ENCODE results near the gene SMIM38. TPM values are rescaled to one million over a fixed set of nuclear protein-coding genes. Genes with fewer than 3 reads are reported as not detected.

SMIM38 gene
- total and polyA plus RNA-seq, 9 of the 15 experiments (the other 6 are each of a cell fraction or from before 2014, with no cell fraction given), result 0.07 to 1.2 (median 0.21) TPM; not detected in 2

DNA sequence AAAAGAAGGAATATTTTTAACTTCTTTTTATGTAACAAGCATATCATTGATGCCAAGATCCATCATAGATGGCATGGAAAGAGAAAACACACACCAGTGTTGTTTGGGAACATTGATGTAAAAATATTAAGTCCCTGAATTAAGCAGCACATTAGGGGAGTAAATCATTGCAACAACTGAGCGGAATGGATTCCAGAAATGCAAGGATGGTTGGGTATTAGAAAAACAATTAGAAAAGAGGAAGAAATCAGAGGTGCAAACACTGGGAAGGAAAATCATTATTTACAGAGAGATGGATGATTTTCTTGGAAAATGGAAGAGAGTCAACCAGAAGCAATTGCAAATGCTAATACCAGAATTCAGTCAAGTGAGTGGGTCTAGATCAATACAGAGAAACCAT is 8.1 kb downstream of the SMIM38 start:
- CTCF ChIA-PET (ENCODE audit: low intra/inter-chr PET ratio), result no interaction called here
- no peak overlapping the region for H3K4me3 ChIP-seq
- 4% methylated on average over 1 of the region's 1 CpG for WGBS (ENCODE audit: insufficient coverage, low coverage, missing lambda C conversion rate)
- no peak for DNase-seq (ENCODE audit: extremely low read depth in 1 of 4, low spot score in 3 of 4)
- H3K9me3 ChIP-seq (replicated peaks; ENCODE audit: control insufficient read depth, insufficient read depth, low read depth, low read length), result no peaks in the 10 kb centered on the region
- no TSS peak for BruUV-seq (replicated peaks)
- peaks cover 0 to 32% of the 10 kb centered on the region in 2 experiments; a peak in 2 of 5 replicates for H3K27me3 ChIP-seq (ENCODE audit: control insufficient read depth in 2 of 2, insufficient read depth in 2 of 2, low read length in 2 of 2)
- no peaks in the 10 kb centered on the region for H3K36me3 ChIP-seq (ENCODE audit: control insufficient read depth, insufficient read depth, low read length)
- H3K4me1 ChIP-seq (replicated peaks in 1 of 2; ENCODE audit: control insufficient read depth in 2 of 2, insufficient read depth in 2 of 2, low read length in 2 of 2), result peaks cover 7 to 16% of the 10 kb centered on the region in 2 experiments; a peak in 3 of 5 replicates
- no peak for FAIRE-seq
- no peak for ATAC-seq
- intact Hi-C loops (cut with micrococcal nuclease), result no loop called here
- H3K27ac ChIP-seq (ENCODE audit: extremely low read depth, low read depth, low read length), result no peak overlapping the region
- H3K79me2 ChIP-seq (ENCODE audit: control insufficient read depth, insufficient read depth, low read length), result no peaks in the 10 kb centered on the region
- no peak for TF ChIP-seq COPS2 (conservative IDR thresholded peaks at IDR 0.05)
- peak; percentile 92 for TF ChIP-seq ZNF324 (CRISPR knock-in tag; IDR thresholded peaks at IDR 0.05)
- H4K20me1 ChIP-seq (replicated peaks; ENCODE audit: control insufficient read depth, insufficient read depth, low read length), result no peaks in the 10 kb centered on the region
- in situ Hi-C loops (cut with MboI), result no loop called here
- H3K9ac ChIP-seq (ENCODE audit: insufficient read depth in 1 of 2, low read depth in 2 of 2, low read length in 2 of 2), result no peak overlapping the region
- H2AFZ ChIP-seq (ENCODE audit: low read depth, low read length), result no peak overlapping the region
- H3K4me2 ChIP-seq (ENCODE audit: insufficient read depth, low read length), result no peak overlapping the region
- H3K9me1 ChIP-seq (ENCODE audit: control insufficient read depth, insufficient read depth, low read length), result no peaks in the 10 kb centered on the region
- POLR2A ChIA-PET, result interaction anchor here (0.7 kb wide), 1 partner anchor 250 kb away, joined by 3 read pairs; no protein-coding TSS in a partner anchor

DNA sequence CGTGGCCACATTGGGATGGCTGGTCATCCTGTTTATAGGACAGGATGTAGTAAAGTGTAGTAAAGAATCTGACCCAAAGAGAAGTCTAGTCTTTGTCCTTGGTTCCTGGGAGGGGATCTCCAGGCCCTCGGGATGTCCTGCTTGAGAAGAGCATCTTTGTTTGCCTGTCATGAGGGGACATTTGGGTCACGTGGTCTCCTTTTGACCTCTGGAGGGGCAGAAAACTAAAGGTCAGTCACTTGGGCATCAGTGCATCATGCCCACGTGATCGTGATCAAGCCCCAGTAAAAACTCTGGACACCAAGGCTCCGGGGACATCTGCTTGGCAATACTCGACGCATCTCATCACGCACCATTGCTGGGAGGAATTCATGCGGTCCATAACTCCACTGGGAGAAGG is 9.1 kb downstream of the SMIM38 start:
- ChIA-PET CTCF (ENCODE audit: low intra/inter-chr PET ratio) (no interaction called here), POLR2A (no interaction called here)
- H3K36me3 ChIP-seq (ENCODE audit: control insufficient read depth, insufficient read depth, low read length), result no peaks in the 10 kb centered on the region
- peaks cover 7 to 14% of the 10 kb centered on the region in 2 experiments; a peak in 3 of 5 replicates for H3K4me1 ChIP-seq (replicated peaks in 1 of 2; ENCODE audit: control insufficient read depth in 2 of 2, insufficient read depth in 2 of 2, low read length in 2 of 2)
- no peaks in the 10 kb centered on the region for H3K79me2 ChIP-seq (ENCODE audit: control insufficient read depth, insufficient read depth, low read length)
- H3K4me2 ChIP-seq (ENCODE audit: insufficient read depth, low read length), result no peak overlapping the region
- H3K9me3 ChIP-seq (replicated peaks; ENCODE audit: control insufficient read depth, insufficient read depth, low read depth, low read length), result no peaks in the 10 kb centered on the region
- ATAC-seq (no peak), FAIRE-seq (no peak), DNase-seq (ENCODE audit: extremely low read depth in 1 of 4, low spot score in 3 of 4) (no peak)
- H3K4me3 ChIP-seq, result no peak overlapping the region
- no peaks in the 10 kb centered on the region for H3K9me1 ChIP-seq (ENCODE audit: control insufficient read depth, insufficient read depth, low read length)
- in situ Hi-C loops (cut with MboI), result no loop called here
- H3K27ac ChIP-seq (ENCODE audit: extremely low read depth, low read depth, low read length), result no peak overlapping the region
- H3K9ac ChIP-seq (ENCODE audit: insufficient read depth in 1 of 2, low read depth in 2 of 2, low read length in 2 of 2), result no peak overlapping the region
- no peaks in the 10 kb centered on the region for H4K20me1 ChIP-seq (replicated peaks; ENCODE audit: control insufficient read depth, insufficient read depth, low read length)
- no TSS peak for BruUV-seq (replicated peaks)
- intact Hi-C loops (cut with micrococcal nuclease), result no loop called here
- no peak overlapping the region for H2AFZ ChIP-seq (ENCODE audit: low read depth, low read length)
- 13% methylated on average over 10 of the region's 10 CpGs for WGBS (ENCODE audit: insufficient coverage, low coverage, missing lambda C conversion rate)
- peaks cover 2 to 34% of the 10 kb centered on the region in 2 experiments; a peak in 3 of 5 replicates for H3K27me3 ChIP-seq (ENCODE audit: control insufficient read depth in 2 of 2, insufficient read depth in 2 of 2, low read length in 2 of 2)
- TF ChIP-seq SRSF7 (optimal IDR thresholded peaks at IDR 0.05; ENCODE audit: low read depth, low read length) (no peak), ZNF384 (IDR thresholded peaks at IDR 0.05; ENCODE audit: low read depth, low read length) (no peak), ARNT (IDR thresholded peaks at IDR 0.05) (no peak)
- TF ChIP-seq, protein P1, sequence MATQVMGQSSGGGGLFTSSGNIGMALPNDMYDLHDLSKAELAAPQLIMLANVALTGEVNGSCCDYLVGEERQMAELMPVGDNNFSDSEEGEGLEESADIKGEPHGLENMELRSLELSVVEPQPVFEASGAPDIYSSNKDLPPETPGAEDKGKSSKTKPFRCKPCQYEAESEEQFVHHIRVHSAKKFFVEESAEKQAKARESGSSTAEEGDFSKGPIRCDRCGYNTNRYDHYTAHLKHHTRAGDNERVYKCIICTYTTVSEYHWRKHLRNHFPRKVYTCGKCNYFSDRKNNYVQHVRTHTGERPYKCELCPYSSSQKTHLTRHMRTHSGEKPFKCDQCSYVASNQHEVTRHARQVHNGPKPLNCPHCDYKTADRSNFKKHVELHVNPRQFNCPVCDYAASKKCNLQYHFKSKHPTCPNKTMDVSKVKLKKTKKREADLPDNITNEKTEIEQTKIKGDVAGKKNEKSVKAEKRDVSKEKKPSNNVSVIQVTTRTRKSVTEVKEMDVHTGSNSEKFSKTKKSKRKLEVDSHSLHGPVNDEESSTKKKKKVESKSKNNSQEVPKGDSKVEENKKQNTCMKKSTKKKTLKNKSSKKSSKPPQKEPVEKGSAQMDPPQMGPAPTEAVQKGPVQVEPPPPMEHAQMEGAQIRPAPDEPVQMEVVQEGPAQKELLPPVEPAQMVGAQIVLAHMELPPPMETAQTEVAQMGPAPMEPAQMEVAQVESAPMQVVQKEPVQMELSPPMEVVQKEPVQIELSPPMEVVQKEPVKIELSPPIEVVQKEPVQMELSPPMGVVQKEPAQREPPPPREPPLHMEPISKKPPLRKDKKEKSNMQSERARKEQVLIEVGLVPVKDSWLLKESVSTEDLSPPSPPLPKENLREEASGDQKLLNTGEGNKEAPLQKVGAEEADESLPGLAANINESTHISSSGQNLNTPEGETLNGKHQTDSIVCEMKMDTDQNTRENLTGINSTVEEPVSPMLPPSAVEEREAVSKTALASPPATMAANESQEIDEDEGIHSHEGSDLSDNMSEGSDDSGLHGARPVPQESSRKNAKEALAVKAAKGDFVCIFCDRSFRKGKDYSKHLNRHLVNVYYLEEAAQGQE (IDR thresholded peaks at IDR 0.05; ENCODE audit: borderline replicate concordance), result no peak
- TF ChIP-seq, protein P1 (CRISPR knock-in tag; IDR thresholded peaks at IDR 0.05; ENCODE audit: low read depth), result no peak
- TF ChIP-seq, protein P2, sequence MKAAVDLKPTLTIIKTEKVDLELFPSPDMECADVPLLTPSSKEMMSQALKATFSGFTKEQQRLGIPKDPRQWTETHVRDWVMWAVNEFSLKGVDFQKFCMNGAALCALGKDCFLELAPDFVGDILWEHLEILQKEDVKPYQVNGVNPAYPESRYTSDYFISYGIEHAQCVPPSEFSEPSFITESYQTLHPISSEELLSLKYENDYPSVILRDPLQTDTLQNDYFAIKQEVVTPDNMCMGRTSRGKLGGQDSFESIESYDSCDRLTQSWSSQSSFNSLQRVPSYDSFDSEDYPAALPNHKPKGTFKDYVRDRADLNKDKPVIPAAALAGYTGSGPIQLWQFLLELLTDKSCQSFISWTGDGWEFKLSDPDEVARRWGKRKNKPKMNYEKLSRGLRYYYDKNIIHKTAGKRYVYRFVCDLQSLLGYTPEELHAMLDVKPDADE (conservative IDR thresholded peaks at IDR 0.05; ENCODE audit: control insufficient read depth, low read depth, low read length), result no peak
